COLO829 (cell line): ENCODE results near the gene KMT2D.

Source experiments
- DNase-seq: peaks from one replicate; pipeline ENCODE4 v3.0.0; 2012; ENCODE audit warnings: low spot score

KMT2D gene

GRCh38 chr12:49060237-49061156 is at the start of gene KMT2D:
Gene KMT2D (minus strand): TSS chr12:49060794. CDS start chr12:49055324, 5,470 bp downstream.
- DNase-seq: peak; percentile 96

- no peak for DNase-seq
Observed at GRCh38 chr12:49109641-49110463, 49.3 kb upstream of the KMT2D start.

- no peak for DNase-seq
Observed at GRCh38 chr12:49108958-49109404, 48.4 kb upstream of the KMT2D start.

GRCh38 chr12:49105504-49106084 is 45.0 kb upstream of the KMT2D start:
- no peak for DNase-seq

- no peak for DNase-seq
Observed at GRCh38 chr12:49104822-49105221, 44.2 kb upstream of the KMT2D start.

GRCh38 chr12:49100380-49100779 is 39.8 kb upstream of the KMT2D start:
- no peak for DNase-seq

GRCh38 chr12:49098703-49099102 is 38.1 kb upstream of the KMT2D start:
- no peak for DNase-seq

GRCh38 chr12:49098035-49098451 is 37.4 kb upstream of the KMT2D start:
- peak; percentile 68 for DNase-seq

- no peak for DNase-seq
Observed at GRCh38 chr12:49097381-49097780, 36.8 kb upstream of the KMT2D start.

GRCh38 chr12:49094975-49095365 is 34.4 kb upstream of the KMT2D start:
- no peak for DNase-seq

- DNase-seq: no peak
Observed at GRCh38 chr12:49094160-49094974, 33.8 kb upstream of the KMT2D start, which contains the start of gene DHH. Gene DHH (minus strand): TSS chr12:49094801. CDS start chr12:49094512, 289 bp downstream.

GRCh38 chr12:49093792-49094159 is 33.2 kb upstream of the KMT2D start:
- DNase-seq: no peak

GRCh38 chr12:49092816-49093406 is 32.3 kb upstream of the KMT2D start:
- no peak for DNase-seq

GRCh38 chr12:49092086-49092815 is 31.7 kb upstream of the KMT2D start:
- DNase-seq: peak; percentile 94

- no peak for DNase-seq
Observed at GRCh38 chr12:49091836-49092085, 31.2 kb upstream of the KMT2D start.

- no peak for DNase-seq
Observed at GRCh38 chr12:49091056-49091835, 30.7 kb upstream of the KMT2D start.

GRCh38 chr12:49089821-49090773 is 29.5 kb upstream of the KMT2D start:
- no peak for DNase-seq

GRCh38 chr12:49088932-49089330 is 28.3 kb upstream of the KMT2D start:
- DNase-seq: no peak
